HG03457 (cell line): ENCODE data around the gene RHOG.
"Not testable (repeated sequence)": the region's sequence is repeated elsewhere in the genome, so short reads cannot be mapped to it uniquely, and the experiment has no call there.

Experiments used
- ATAC-seq: cut with Tn5 transposase; IDR thresholded peaks from one replicate; pipeline ENCODE4 v1.9.1; 2021; ENCODE audit warnings: moderate number of reproducible peaks; ENCODE audit not compliant: unreplicated experiment

The RHOG gene

DNA sequence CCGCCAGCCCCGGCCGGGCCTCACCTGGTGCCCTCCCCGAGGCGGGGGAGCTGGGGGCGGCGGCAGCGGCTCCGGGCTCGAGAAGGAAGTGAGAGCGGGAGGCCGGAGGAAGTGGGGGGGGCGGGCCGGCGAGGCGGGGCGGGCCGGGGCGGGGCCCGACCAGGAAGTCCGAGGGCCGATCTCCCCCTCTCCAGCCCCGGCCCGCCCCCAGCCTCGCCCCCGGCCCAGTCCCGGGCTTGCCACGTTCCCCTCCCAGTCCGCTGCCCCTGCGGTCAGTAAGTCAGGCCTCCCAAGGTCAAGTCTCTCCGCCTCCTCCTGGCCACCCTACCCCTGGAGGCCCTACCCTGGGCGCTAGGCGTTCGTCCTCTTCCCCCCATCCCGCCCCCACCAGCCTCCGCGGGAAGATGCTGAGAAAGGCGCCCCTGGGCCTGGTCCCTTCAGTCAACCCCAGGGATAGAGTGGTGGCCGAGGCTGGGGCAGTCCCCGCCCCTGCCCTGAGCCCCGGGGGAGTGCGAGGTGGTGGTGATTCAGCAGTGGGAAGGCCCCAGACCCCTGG is at the start of gene RHOG:
Gene RHOG, minus strand, starts transcription at position 90 of the 556 bp plus-strand sequence. CDS start 12,821 bp downstream, outside the sequence.
- peak; percentile 32 for ATAC-seq

DNA sequence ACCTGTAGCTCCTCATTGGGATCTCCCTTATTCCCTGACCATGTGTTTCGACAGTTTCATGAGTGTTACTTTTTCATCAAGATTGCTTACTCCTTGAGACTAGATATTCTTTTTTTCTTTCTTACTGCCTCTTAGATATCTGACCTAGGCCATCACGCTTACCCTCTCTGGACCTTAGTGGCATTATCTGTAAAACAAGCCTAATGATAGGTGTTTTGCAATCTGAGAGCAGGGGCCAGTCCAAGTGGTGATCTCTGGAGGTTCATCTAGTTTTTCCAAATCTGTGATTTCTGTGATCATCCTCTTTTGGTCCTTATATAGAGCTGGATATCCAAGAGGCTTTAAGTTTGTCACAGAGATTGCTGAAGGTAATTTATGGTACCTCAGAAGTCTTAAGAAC is 49.3 kb upstream of the RHOG start:
- no peak for ATAC-seq

DNA sequence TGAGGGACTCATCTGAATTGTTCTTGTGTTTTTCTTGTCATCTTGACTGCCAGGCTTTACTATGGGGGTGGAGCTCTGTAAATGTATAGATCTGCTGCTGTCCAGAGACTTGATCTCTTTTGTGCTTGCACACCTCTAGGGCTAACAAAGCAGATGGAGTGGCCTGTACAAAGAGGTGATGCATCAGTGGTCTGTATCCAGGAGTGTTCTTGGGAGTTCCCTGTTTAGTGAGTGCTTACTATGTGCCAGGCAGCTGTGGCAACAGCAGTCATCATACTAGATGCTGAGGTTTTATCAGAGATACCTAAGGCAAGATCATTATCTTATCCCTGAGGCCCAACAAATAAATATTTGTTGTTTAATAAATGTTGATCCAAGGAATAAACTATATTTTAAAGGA is 48.1 kb upstream of the RHOG start:
- ATAC-seq: no peak

DNA sequence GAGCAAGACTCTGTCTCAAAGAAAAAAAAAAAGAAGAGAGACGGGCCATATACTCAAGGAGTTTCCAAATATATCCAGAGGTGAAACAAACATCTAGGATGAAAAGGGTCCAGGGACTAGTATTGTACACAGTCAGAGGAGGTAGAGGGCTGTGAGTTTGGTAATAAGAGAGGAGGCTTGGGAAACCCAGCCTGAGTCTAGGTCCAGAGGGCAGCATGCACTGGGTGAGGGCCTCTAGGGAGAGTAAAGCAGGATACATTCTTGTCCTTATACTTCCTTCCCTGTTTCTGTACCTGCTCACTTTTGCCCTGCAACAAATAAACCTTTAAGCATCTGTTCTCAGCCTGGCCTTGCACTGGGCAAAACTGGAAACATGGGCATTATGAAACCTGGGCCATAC is 46.2 kb upstream of the RHOG start:
- no peak for ATAC-seq

DNA sequence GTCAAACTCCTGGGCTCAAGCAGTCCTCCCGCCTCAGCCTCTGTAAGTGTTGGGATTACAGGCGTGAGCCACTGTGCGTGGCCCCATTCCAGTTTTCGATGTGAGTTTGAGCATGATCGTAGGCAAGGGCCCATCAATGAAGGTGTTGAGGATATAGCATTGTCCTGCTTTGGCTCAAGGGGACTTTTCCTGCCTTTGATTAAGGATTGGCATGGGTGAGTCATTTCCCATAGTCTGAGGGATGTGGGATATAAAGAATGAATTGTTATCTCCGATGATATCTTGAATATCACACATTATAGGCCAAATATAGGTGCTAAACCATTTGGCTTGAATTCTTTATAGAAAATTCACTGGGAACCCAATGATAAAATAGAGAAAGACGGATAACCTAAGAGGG is 45.1 kb upstream of the RHOG start:
- no peak for ATAC-seq

DNA sequence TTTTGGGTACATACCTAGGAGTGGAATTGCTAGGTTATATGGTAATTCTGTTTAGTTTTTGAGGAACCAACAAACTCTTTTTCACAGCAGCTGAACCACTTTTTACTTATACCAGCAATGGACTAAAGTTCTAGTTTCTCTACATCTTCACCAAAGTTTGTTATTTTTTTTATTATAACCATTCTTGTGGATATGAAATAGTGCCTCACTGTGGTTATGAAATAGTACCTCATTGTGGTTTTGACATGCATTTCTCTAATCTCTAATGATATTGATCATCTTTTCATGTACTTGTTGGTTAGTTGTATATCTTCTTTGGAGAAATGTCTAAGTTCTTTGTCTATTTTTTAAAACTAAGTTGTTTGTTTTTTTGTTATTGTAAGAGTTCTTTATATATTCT is 41.9 kb upstream of the RHOG start:
- ATAC-seq: no peak

DNA sequence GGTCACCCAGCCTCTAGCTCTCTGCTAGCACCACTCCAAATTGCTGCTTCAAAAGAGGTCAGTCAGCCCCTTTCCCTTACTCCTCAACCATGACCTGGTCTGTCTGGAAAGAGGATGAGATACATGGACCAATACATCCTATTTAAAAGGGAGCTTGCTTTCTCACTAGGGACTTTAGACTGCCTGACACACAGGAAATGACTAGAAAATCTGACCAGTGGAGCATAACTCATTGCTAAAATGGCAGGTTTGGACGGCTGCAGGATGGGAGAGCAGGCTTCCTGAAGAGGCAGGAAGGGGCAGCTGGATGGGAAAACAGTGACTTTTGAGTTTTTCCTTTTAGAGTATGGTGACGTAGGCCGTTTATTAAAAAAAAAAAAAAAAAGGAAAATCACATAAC is 40.0 kb upstream of the RHOG start:
- ATAC-seq: no peak

DNA sequence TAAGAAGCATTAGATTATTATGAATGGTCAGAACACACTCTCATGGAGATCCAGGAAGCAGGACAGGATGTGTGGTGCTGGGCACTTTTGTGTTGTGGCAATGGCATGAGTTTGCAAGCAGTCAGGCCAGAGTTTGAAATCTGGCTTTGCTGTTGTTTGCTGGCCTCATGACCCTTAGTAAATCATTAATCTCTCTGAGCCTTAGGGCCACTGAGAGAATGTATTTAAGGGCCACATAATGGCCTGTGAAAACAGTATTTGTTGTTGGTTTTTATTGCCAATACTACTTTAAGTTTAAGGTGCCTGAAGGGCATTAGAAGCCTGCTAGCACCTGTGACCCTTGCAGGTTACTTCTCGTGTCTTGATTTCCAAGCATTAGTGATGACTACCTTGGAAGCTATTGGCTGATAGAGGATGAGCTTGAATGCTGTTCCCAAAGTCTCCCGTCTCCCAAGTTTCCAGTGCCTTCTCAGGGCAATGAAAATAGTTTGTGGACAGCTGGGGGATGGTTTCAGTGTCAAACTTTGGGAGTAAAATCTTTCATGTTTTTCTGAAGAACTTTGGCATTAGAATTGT is 39.3 kb upstream of the RHOG start:
- ATAC-seq: peak; percentile 31

DNA sequence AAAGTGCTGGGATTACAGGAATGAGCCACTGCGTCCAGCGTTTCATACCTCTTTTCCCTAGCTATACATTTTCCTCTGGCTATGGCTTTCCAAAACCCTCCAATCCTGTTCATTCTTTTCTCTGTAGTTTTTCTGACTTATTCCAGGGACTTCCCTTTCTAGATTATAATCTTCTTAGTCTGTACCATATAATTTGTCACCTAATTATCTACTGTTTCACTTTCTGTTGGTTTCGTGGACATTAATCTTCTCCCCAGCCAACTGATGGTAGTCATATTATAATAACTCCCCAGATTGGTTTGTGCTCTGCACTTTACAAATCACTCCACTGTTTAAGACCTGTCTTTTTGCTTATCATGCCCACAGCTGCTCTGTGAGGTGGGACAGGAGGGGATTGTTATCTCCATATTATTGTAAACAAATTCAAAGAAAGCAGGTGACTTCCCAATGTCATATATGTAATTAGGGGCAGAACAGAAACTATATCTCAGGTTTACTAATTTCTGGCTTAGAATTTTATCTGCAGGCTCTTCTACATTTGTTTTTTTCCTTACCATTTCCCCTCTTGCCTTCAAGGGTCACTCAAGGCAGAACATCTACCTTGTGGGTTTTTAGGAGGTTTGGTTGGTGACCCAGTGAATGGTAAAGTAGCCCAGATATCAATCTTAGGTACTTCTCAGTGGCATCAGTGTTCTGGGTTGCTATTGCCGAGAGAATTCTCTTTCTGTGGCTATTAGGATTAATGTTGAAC is 38.6 kb upstream of the RHOG start:
- ATAC-seq: peak; percentile 42

DNA sequence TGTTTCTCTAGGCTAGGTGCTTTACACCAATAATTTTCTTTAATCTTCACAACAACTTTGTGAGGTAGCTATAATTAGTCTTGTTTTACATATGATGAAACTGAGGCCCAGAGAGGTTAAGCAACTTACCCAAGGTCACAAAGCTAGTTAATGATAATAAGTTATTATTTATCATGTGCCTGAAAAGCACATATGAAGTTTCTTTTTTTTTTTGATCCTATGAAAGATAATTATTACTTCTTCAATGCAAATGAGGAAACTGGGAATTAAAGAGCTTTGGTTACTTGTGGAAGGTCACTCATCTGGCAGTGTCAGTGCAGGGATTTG is 37.5 kb upstream of the RHOG start:
- ATAC-seq: no peak

DNA sequence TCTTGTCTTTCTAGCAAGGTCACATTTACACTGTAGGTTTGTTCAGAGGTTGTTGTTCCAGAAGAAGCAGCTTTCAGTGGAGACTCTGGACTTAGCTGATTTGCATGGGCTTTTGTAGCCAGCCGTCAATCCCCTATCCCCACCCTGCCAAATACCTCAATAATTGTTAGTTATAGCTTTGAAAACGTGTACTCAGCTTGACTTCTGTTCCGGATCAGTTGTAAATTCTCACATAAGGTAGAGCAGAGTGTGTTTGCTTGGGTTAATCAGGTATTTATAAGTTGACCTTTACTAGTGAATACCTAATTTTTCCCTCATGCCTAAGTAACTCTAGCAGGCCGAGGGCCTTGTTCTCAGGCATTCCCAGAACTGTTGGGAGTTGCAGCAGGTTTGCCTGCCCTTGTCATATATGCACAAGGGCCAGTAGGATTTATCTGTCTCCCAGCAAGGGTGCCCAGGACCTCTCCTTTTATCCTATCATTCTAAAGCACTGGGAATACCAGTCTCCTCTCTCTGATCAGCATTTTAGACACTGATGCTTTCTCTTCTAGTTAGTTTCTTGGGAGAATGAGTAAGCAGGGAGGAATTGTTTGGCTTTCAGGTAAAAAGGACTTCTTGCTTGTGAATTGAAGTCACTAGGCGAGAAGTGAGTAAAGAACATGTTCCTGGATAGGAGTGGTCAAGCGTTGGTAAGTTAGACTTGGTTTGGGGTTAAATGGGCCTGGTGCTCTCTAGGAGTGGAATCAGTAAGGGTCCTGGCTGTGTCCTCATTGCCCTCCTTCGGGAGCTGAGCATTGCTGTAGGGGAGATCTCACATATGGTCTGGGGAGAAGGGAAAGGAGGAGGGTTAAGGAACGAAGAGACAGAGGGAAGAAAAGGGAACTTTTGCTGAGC is 36.9 kb upstream of the RHOG start:
- ATAC-seq: no peak

DNA sequence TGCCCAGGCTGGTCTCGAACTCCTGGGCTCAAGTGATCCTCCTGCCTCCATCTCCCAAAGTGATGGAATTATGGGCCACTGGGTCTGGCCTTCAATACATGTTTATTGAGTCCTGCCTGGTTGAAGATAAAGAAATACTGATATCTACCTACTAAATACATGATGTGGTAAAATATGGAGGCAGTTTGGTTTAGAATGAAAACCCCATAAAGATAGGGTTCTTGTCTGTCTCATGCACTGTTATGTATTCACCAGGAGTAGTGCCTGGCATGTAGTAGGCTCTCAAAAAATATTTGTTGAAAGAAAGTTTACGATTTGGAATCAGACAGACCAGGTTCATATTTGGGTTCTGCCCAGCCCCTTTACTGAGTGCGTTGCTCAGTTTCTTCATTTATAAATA is 35.9 kb upstream of the RHOG start:
- no peak for ATAC-seq

DNA sequence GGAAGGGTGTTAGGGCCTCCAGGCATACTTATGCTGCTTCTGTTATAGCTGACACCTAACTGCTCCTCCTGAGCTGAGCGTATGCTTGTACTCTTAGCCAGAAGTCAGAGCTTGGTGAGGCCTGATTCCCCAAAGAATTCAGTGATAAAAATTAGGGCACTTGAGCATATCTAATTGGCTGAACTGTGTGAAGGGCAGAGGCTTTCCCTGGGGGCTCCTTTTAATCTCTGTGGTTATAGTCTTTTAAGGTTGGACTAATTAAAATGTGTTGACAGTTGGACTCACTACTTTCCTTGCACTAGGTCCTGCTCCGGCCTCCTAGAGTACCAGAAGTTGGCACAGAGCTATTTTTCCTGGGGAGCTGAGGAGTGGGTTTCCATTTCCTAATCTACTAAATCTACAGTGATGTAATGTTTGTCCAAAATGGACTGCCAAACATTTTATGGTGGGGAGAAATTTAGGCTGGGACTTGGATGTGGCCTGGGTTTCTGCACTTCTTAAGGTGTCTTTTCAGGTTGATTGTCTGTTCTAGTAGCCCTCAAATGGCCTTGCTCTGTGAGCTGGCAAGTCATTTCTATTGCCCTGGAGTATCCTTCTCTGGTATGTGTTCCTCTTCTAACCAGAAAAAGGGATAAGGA is 33.1 kb upstream of the RHOG start:
- ATAC-seq: no peak

DNA sequence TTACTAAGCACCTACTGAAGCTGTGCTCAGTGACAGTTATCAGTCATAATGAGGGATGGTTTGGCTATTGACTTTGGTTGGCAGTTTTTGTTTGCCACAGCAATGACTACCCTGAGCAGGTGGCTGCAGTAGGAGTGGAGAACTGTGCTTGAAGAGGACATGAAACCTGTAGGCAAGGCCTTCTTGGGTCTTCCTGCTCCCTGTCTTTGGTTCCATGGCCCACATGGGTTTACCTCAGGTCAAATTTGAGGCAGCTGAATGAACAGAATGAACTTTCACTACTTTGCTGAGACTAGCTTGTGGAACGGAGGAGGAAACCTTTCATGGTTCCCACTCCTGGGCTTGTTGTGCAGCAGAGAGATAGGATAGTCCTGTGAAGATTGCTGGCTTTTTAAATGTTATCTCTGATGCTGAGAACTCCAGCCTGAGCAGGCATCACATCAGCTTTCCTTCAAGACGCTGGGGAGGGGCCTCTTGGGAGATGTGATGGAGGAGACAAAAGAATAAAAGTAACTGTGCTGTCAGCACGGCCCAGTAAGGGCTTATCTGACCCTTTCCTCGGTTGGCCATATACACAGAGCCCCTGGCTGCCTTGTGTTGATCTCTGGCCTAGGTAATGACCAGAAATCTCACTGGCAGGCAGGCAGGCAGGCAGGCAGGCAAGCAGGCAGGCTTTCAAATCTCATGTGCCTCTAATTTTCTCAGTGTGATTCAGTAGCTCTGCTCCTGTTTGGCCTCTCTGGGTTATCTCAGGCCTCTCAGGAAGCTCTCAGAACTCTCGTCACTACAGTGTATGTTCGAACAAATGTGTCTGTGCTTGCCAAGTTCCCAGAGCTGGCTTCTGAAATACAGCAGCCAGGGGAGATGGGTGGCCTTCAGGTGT is 26.7 kb upstream of the RHOG start:
- ATAC-seq: peak; percentile 50

DNA sequence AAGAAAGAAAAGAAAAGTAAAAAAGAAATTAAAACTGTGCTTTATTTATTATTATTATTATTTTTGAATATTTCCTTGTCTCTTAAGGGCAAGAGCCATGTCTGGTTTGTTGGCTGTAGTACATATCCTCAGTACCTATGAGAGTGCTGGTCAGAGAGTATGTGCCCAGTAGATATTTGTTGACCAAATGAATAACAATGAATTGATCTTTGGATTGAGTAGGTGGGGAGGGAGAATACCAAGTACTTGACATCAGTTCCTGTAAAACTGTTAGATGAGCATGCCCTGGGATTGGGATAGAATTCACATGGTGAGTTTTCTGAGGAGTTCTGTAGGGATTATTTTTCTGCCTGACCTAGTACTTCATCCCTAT is 26.1 kb upstream of the RHOG start:
- ATAC-seq: no peak

DNA sequence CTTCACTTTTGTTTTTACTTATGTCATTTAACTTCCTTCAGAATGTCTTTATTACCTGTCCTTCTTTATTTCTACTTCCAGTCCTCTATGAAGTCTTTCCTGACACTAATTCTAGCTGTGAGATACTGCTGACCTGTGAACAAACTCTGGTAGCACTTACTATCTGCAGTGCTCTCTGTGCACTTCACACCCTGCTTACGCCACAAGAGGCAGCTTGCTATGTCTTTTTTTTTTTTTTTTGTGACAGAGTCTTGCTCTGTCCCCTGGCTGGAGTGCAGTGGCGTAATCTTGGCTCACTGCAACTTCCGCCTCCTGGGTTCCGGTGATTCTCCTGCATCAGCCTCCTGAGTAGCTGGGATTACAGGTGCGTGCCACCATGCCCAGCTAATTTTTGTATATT is 25.4 kb upstream of the RHOG start:
- ATAC-seq: no peak

DNA sequence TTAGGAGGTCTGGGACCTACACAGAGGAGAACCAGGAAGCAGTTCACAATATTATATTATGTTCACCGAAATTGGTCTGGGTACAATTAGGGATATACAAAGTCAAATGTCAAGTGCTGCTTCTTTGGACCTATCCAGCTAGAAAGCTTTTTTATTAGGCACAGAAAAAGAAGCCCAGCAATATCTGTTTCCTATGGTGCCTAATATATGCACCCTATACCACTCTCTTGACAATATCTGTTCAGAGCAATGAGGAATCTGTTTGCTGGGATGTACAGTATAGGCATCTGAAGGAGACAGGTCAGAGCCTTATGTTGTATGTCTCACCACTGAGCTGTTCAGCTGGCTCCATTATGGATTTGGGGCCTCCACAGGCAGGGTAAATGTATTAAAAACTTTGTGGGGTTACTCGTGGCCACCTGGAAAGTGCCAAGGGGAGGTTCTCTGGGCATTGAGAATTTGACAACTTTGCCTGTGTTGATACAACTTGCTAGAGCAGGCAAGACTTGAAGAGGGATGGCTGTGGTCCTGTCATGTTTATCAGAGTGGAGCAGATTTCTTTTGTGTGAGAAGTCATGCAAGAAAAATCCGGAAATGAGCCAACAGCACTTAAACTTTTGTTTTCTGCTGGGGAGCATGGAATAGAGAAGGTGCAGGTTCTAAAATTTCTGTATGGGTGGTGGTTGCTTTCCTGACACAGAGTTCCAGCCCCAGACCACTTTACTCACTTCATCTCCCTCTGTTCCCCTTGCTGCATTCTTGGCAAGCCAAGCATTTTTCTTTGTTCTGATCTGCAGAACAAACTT is 24.8 kb upstream of the RHOG start:
- ATAC-seq: no peak

DNA sequence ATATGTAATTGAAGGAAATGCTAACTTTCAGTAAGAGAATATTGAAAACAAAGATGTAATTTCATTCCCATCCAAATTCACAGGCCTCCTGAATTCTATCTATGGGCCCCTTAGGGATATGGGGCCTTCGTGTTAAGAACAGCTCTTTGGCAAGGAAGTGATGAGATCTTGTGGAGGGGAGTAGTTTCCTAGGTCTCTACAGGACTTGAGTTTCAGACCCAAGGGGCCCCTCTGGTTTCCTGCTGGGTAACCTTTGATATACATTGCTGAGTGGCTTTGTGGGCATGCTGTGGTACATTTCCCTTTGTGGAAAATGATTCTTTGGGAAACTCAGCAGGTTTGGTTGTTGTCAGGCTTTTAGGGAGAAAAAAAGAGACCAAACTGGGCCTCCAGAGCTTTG is 20.9 kb upstream of the RHOG start:
- no peak for ATAC-seq

DNA sequence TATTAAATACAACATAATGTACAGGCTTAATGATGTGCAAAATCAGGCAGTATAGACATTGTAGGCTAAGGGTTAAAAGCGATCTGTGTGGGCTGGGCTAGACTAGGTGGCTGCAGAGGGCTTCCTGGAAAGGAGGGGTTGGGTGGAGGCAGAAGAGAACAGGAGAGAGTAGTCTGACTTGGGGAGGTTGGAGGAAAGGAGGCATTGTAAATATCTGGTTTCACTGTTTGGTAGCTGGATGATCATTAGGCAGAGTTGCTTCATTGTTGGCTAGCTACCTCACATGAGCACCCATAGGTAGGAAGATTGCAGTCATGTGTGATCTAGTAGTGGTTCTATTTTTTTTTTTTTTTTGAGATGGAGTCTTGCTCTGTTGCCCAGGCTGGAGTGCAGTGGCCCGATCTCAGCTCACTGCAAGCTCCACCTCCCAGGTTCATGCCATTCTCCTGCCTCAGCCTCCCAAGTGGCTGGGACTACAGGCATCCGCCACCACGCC is 20.2 kb upstream of the RHOG start:
- not testable (repeated sequence) for ATAC-seq
